CD4-positive, alpha-beta T cell treated with Interleukin-17A for 1 hour (primary cell): ENCODE measurements around the gene FARP2.

Source experiments
- DNase-seq: peaks from one replicate; pipeline ENCODE4 v3.0.0-alpha.2; 2020

FARP2 gene

GRCh38 chr2:241324775-241325174 is 31.3 kb upstream of the FARP2 start:
- no peak for DNase-seq

GRCh38 chr2:241325257-241325656 is 30.8 kb upstream of the FARP2 start:
- no peak for DNase-seq

- no peak for DNase-seq
Observed at GRCh38 chr2:241329669-241330615, 26.1 kb upstream of the FARP2 start.

GRCh38 chr2:241330616-241330981 is 25.5 kb upstream of the FARP2 start:
- no peak for DNase-seq

GRCh38 chr2:241334813-241335212 is 21.3 kb upstream of the FARP2 start:
- no peak for DNase-seq

GRCh38 chr2:241339839-241340630 is 16.1 kb upstream of the FARP2 start:
- DNase-seq, result no peak

GRCh38 chr2:241340631-241341163 is 15.4 kb upstream of the FARP2 start:
- DNase-seq, result no peak

GRCh38 chr2:241344925-241345651 is 11.0 kb upstream of the FARP2 start:
- no peak for DNase-seq

GRCh38 chr2:241349941-241350340 is 6.1 kb upstream of the FARP2 start:
- DNase-seq, result no peak

GRCh38 chr2:241350530-241350877 is 5.6 kb upstream of the FARP2 start:
- no peak for DNase-seq

GRCh38 chr2:241350878-241351639 is 5.0 kb upstream of the FARP2 start:
- no peak for DNase-seq

GRCh38 chr2:241351640-241352031 is 4.4 kb upstream of the FARP2 start:
- DNase-seq, result no peak

- DNase-seq, result no peak
Observed at GRCh38 chr2:241352227-241352626, 3.9 kb upstream of the FARP2 start.

- peak; percentile 86 for DNase-seq
Observed at GRCh38 chr2:241354668-241355658, 1.1 kb upstream of the FARP2 start.

GRCh38 chr2:241356871-241357260 is 781 bp downstream of the FARP2 start:
- DNase-seq, result no peak

GRCh38 chr2:241357531-241357930 is 1.4 kb downstream of the FARP2 start:
- no peak for DNase-seq

GRCh38 chr2:241358470-241358869 is 2.4 kb downstream of the FARP2 start:
- DNase-seq, result peak; percentile 8

- no peak for DNase-seq
Observed at GRCh38 chr2:241359481-241360045, 3.5 kb downstream of the FARP2 start.

- DNase-seq, result no peak
Observed at GRCh38 chr2:241363426-241363825, 7.3 kb downstream of the FARP2 start.

- DNase-seq, result no peak
Observed at GRCh38 chr2:241364781-241365180, 8.7 kb downstream of the FARP2 start.

- no peak for DNase-seq
Observed at GRCh38 chr2:241366678-241367077, 10.6 kb downstream of the FARP2 start.
